ENCODE results near the gene LDLRAD3. TPM values are rescaled to one million over a fixed set of nuclear protein-coding genes. Genes with fewer than 3 reads are reported as not detected.

LDLRAD3 gene
- polyA plus RNA-seq, 1 of the 3 experiments (the other 2 are of a cell fraction): 10.6 TPM

DNA sequence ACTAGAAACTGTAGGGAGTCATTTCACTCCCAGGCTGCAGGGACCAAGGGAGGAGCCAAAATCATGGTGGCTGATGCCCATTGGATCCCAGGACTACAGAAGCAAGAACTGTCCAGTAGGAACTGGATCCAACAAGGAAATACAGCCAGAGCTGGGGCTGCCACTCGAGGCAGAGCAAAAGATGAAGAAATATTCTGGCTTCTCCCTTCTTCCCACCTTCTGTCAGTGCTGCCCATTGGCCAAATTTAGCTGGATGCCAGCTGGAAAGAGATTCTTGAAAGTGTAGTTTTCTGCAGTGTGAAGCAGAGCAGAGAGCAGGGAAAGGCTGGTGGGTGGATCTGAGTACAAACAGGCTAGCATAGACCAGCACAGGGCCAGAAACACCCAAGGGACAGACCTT, 299.8 kb downstream of the LDLRAD3 start:
- Histone ChIP-seq H3K79me2 (ENCODE audit: insufficient read depth) (no peaks in the 10 kb centered on the region), H4K20me1 (ENCODE audit: insufficient read depth) (no peaks in the 10 kb centered on the region), H3K4me3 (ENCODE audit: low read depth in 2 of 2, low read length in 1 of 2) (no peak overlapping the region), H3K9ac (no peak overlapping the region), H2AFZ (ENCODE audit: low read depth) (no peak overlapping the region), H3K9me2 (no peaks in the 10 kb centered on the region), H3K4me2 (no peak overlapping the region), H3F3A (replicated peaks; ENCODE audit: insufficient read depth) (no peaks in the 10 kb centered on the region), H3K9me3 (no peaks in the 10 kb centered on the region), H3K27ac (ENCODE audit: low read depth in 2 of 2, low read length in 1 of 2) (no peak overlapping the region), H3K4me1 (ENCODE audit: control insufficient read depth in 1 of 2, insufficient read depth in 2 of 2, low read depth in 1 of 2, low read length in 1 of 2) (peaks cover 0 to 6% of the 10 kb centered on the region in 2 experiments; a peak in 2 of 4 replicates), H3K27me3 (ENCODE audit: insufficient read depth) (no peaks in the 10 kb centered on the region), H3K36me3 (replicated peaks in 1 of 2; ENCODE audit: control insufficient read depth in 1 of 2, insufficient read depth in 2 of 2, low read length in 1 of 2) (no peaks in the 10 kb centered on the region)
- POLR2A ChIA-PET: no interaction called here
- TF ChIP-seq ELF1 (IDR thresholded peaks at IDR 0.05) (no peak), EZH2phosphoT487 (IDR thresholded peaks at IDR 0.05; ENCODE audit: borderline replicate concordance, low read depth) (no peak), YY1 (IDR thresholded peaks at IDR 0.05; ENCODE audit: low read depth) (no peak), SIN3A (IDR thresholded peaks at IDR 0.05; ENCODE audit: borderline replicate concordance, low read depth, low read length) (no peak), GATA2 (CRISPR knock-in tag; IDR thresholded peaks at IDR 0.05) (no peak), NRF1 (IDR thresholded peaks at IDR 0.05; ENCODE audit: low read depth, low read length) (no peak), FOXJ3 (CRISPR knock-in tag; IDR thresholded peaks at IDR 0.05) (no peak), RFX5 (IDR thresholded peaks at IDR 0.05; ENCODE audit: low read length) (no peak), NFIC (IDR thresholded peaks at IDR 0.05; ENCODE audit: borderline replicate concordance) (no peak), CHD2 (IDR thresholded peaks at IDR 0.05; ENCODE audit: low read length, partially characterized antibody) (no peak)
- TF ChIP-seq, protein P1, sequence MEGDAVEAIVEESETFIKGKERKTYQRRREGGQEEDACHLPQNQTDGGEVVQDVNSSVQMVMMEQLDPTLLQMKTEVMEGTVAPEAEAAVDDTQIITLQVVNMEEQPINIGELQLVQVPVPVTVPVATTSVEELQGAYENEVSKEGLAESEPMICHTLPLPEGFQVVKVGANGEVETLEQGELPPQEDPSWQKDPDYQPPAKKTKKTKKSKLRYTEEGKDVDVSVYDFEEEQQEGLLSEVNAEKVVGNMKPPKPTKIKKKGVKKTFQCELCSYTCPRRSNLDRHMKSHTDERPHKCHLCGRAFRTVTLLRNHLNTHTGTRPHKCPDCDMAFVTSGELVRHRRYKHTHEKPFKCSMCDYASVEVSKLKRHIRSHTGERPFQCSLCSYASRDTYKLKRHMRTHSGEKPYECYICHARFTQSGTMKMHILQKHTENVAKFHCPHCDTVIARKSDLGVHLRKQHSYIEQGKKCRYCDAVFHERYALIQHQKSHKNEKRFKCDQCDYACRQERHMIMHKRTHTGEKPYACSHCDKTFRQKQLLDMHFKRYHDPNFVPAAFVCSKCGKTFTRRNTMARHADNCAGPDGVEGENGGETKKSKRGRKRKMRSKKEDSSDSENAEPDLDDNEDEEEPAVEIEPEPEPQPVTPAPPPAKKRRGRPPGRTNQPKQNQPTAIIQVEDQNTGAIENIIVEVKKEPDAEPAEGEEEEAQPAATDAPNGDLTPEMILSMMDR (IDR thresholded peaks at IDR 0.05): no peak
- TF ChIP-seq, protein P2, sequence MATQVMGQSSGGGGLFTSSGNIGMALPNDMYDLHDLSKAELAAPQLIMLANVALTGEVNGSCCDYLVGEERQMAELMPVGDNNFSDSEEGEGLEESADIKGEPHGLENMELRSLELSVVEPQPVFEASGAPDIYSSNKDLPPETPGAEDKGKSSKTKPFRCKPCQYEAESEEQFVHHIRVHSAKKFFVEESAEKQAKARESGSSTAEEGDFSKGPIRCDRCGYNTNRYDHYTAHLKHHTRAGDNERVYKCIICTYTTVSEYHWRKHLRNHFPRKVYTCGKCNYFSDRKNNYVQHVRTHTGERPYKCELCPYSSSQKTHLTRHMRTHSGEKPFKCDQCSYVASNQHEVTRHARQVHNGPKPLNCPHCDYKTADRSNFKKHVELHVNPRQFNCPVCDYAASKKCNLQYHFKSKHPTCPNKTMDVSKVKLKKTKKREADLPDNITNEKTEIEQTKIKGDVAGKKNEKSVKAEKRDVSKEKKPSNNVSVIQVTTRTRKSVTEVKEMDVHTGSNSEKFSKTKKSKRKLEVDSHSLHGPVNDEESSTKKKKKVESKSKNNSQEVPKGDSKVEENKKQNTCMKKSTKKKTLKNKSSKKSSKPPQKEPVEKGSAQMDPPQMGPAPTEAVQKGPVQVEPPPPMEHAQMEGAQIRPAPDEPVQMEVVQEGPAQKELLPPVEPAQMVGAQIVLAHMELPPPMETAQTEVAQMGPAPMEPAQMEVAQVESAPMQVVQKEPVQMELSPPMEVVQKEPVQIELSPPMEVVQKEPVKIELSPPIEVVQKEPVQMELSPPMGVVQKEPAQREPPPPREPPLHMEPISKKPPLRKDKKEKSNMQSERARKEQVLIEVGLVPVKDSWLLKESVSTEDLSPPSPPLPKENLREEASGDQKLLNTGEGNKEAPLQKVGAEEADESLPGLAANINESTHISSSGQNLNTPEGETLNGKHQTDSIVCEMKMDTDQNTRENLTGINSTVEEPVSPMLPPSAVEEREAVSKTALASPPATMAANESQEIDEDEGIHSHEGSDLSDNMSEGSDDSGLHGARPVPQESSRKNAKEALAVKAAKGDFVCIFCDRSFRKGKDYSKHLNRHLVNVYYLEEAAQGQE (IDR thresholded peaks at IDR 0.05; ENCODE audit: low read depth, low read length): no peak
- TF ChIP-seq, protein P3, sequence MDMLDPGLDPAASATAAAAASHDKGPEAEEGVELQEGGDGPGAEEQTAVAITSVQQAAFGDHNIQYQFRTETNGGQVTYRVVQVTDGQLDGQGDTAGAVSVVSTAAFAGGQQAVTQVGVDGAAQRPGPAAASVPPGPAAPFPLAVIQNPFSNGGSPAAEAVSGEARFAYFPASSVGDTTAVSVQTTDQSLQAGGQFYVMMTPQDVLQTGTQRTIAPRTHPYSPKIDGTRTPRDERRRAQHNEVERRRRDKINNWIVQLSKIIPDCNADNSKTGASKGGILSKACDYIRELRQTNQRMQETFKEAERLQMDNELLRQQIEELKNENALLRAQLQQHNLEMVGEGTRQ (IDR thresholded peaks at IDR 0.05; ENCODE audit: borderline replicate concordance, low read depth, low read length): no peak
- CTCF ChIA-PET: no interaction called here
- DNase-seq: no peak
- 70% methylated on average over 1 of the region's 1 CpG for WGBS (ENCODE audit: low lambda C conversion rate)

Data from SK-N-SH (cell line).